PC-9 (cell line): Measurements from ENCODE around the gene CACNA1E. TPM values are rescaled to one million over a fixed set of nuclear protein-coding genes. Genes with fewer than 3 reads are reported as not detected.

Experiments
- BruUV-seq: library from RNA; stranded (reverse); fragments of 400-500 nt; replicated peaks from 2 replicates; lab custom pipeline; 2021; lab: Mats Ljungman, UMichigan
- CTCF ChIA-PET: fragments of 300-600 bp; sonication (Branson Sonifier 250); formaldehyde crosslinking; loops from one replicate; lab custom pipeline; 2022; ENCODE audit warnings: antibody characterized with exemption; lab: Charles Lee
- POLR2A ChIA-PET: fragments of 300-600 bp; sonication (Branson Sonifier 250); formaldehyde crosslinking; loops from one replicate; lab custom pipeline; 2022; ENCODE audit warnings: antibody characterized with exemption; ENCODE audit not compliant: unreplicated experiment; lab: Charles Lee
- DNase-seq, 2 experiments: peaks; one replicate each; pipeline versions ENCODE4 v3.0.0 to v3.0.0-alpha.2; 2015 to 2022; ENCODE audit warnings: mixed read lengths in 1 of 2
- H2AFZ ChIP-seq: fragments of 200-600 bp; sonication (generic); 2 replicates; pipeline ENCODE4 v1.8.1; 2017; ENCODE audit warnings: antibody characterized with exemption
- H3F3A ChIP-seq: fragments of 200-600 bp; sonication (generic); 2 replicates; pipeline ENCODE4 v1.8.1; 2017; ENCODE audit warnings: antibody characterized with exemption, mild to moderate bottlenecking, low read depth; ENCODE audit not compliant: insufficient read depth
- H3K27ac ChIP-seq: fragments of 200-600 bp; sonication (generic); 2 replicates; pipeline ENCODE4 v1.6.1; 2016; ENCODE audit warnings: mixed run types
- H3K27me3 ChIP-seq: fragments of 200-600 bp; sonication (generic); 2 replicates; pipeline ENCODE4 v1.6.1; 2016; ENCODE audit warnings: low read depth, mixed run types; ENCODE audit not compliant: insufficient read depth
- H3K36me3 ChIP-seq: fragments of 200-600 bp; sonication (generic); 2 replicates; pipeline ENCODE4 v1.6.1; 2016; ENCODE audit warnings: low read depth, mixed run types
- H3K4me1 ChIP-seq: fragments of 200-600 bp; sonication (generic); replicated peaks from 2 replicates; pipeline ENCODE4 v1.6.1; 2016; ENCODE audit warnings: mixed run types; ENCODE audit not compliant: insufficient read depth
- H3K4me2 ChIP-seq: fragments of 200-600 bp; sonication (generic); 2 replicates; pipeline ENCODE4 v1.6.1; 2017; ENCODE audit warnings: mixed run types
- H3K4me3 ChIP-seq: fragments of 200-600 bp; sonication (generic); 2 replicates; pipeline ENCODE4 v1.6.1; 2016; ENCODE audit warnings: mixed run types
- H3K79me2 ChIP-seq: fragments of 200-600 bp; sonication (generic); 2 replicates; pipeline ENCODE4 v1.6.1; 2017; ENCODE audit warnings: low read depth, mixed run types
- H3K9me2 ChIP-seq: fragments of 200-600 bp; sonication (generic); 2 replicates; pipeline ENCODE4 v1.8.1; 2017; ENCODE audit warnings: mild to moderate bottlenecking; ENCODE audit not compliant: insufficient read depth
- H3K9me3 ChIP-seq: fragments of 200-600 bp; sonication (generic); 2 replicates; pipeline ENCODE4 v1.8.1; 2016; ENCODE audit warnings: low read depth; ENCODE audit not compliant: insufficient read depth
- H4K20me1 ChIP-seq: fragments of 200-600 bp; sonication (generic); 2 replicates; pipeline ENCODE4 v1.8.1; 2017; ENCODE audit not compliant: insufficient read depth
- CTCF ChIP-seq: fragments of 200-600 bp; sonication (generic); conservative IDR thresholded peaks from 2 replicates; pipeline ENCODE4 v1.6.1; 2017; ENCODE audit warnings: mixed run types, antibody characterized with exemption, mild to moderate bottlenecking, moderate library complexity
- EZH2 ChIP-seq: fragments of 200-600 bp; sonication (generic); IDR thresholded peaks from 2 replicates; pipeline ENCODE4 v1.8.0; 2017; ENCODE audit warnings: antibody characterized with exemption, low read depth
- intact Hi-C: fragments of 100-400 bp; cut with micrococcal nuclease; formaldehyde crosslinking; loops from one replicate; pipeline ENCODE4 v1.10.0; 2022; ENCODE audit not compliant: unreplicated experiment
- total RNA-seq: library from RNA; stranded (reverse); gene quantifications from 2 replicates; pipeline ENCODE4 v1.2.3, GENCODE V29; 2021

CACNA1E gene
- total RNA-seq, 1 experiment from 2014 or later, result not detected

- no peak overlapping the region for H2AFZ ChIP-seq
- no peaks in the 10 kb centered on the region for H3K36me3 ChIP-seq
- H3K9me2 ChIP-seq, result no peaks in the 10 kb centered on the region
- no peak overlapping the region for H3K4me3 ChIP-seq
- DNase-seq, result no peak
- TF ChIP-seq EZH2, result no peak
- no peak for TF ChIP-seq CTCF
- ChIA-PET CTCF (no interaction called here), POLR2A (no interaction called here)
- H3K27ac ChIP-seq, result no peak overlapping the region
- no peak overlapping the region for H3K4me2 ChIP-seq
- intact Hi-C loops, result no loop called here
- H4K20me1 ChIP-seq, result no peaks in the 10 kb centered on the region
- H3K27me3 ChIP-seq, result peaks cover 16% of the 10 kb centered on the region; the same call in 1 of the 2 replicates
- no peaks in the 10 kb centered on the region for H3K4me1 ChIP-seq
- BruUV-seq, result no TSS peak
- H3F3A ChIP-seq, result no peaks in the 10 kb centered on the region
- H3K9me3 ChIP-seq, result no peaks in the 10 kb centered on the region
- H3K79me2 ChIP-seq, result no peaks in the 10 kb centered on the region
These were observed 201.9 kb downstream of the CACNA1E start for GRCh38 chr1:181685211-181685610.

- ChIA-PET CTCF (no interaction called here), POLR2A (no interaction called here)
- H2AFZ ChIP-seq, result no peak overlapping the region
- H3F3A ChIP-seq, result no peaks in the 10 kb centered on the region
- no TSS peak for BruUV-seq
- no peak for DNase-seq
- no peaks in the 10 kb centered on the region for H3K9me2 ChIP-seq
- no peak overlapping the region for H3K27ac ChIP-seq
- H3K4me2 ChIP-seq, result no peak overlapping the region
- H3K4me3 ChIP-seq, result no peak overlapping the region
- intact Hi-C loops, result no loop called here
- H3K79me2 ChIP-seq, result no peaks in the 10 kb centered on the region
- no peaks in the 10 kb centered on the region for H3K4me1 ChIP-seq
- TF ChIP-seq CTCF (no peak), EZH2 (no peak)
- no peaks in the 10 kb centered on the region for H3K9me3 ChIP-seq
- H3K36me3 ChIP-seq, result no peaks in the 10 kb centered on the region
- H4K20me1 ChIP-seq, result no peaks in the 10 kb centered on the region
- no peaks in the 10 kb centered on the region; the same call in 1 of the 2 replicates for H3K27me3 ChIP-seq
These were observed 218.6 kb downstream of the CACNA1E start for GRCh38 chr1:181701891-181702290.

GRCh38 chr1:181704546-181704945, 221.2 kb downstream of the CACNA1E start:
- ChIA-PET POLR2A (no interaction called here), CTCF (no interaction called here)
- BruUV-seq, result no TSS peak
- Histone ChIP-seq H3K36me3 (no peaks in the 10 kb centered on the region), H3K9me3 (no peaks in the 10 kb centered on the region), H2AFZ (no peak overlapping the region), H3K27ac (no peak overlapping the region), H3K4me3 (no peak overlapping the region), H3K4me2 (no peak overlapping the region), H3K27me3 (no peaks in the 10 kb centered on the region; the same call in 1 of the 2 replicates), H3K79me2 (no peaks in the 10 kb centered on the region), H3K9me2 (no peaks in the 10 kb centered on the region), H3K4me1 (no peaks in the 10 kb centered on the region), H4K20me1 (no peaks in the 10 kb centered on the region), H3F3A (no peaks in the 10 kb centered on the region)
- DNase-seq, result no peak
- TF ChIP-seq EZH2 (no peak), CTCF (no peak)
- intact Hi-C loops, result no loop called here
